Omental fat pad (tissue), 4 donors: ENCODE data around the gene CD276. TPM values are rescaled to one million over a fixed set of nuclear protein-coding genes. Genes with fewer than 3 reads are reported as not detected.

Experiments used
- ATAC-seq: fragments of 150-250 bp; one replicate; pipeline ENCODE4 v1.9.1; 2016; ENCODE audit warnings: mild to moderate bottlenecking, moderate library complexity; ENCODE audit not compliant: low FRiP score
- DNase-seq: peaks from one replicate; pipeline ENCODE4 v3.0.0-alpha.2; 2019; ENCODE audit warnings: low spot score
- CTCF ChIP-seq, 3 donors: fragments of 450-650 bp; IDR thresholded peaks; one replicate each; pipeline ENCODE4 v1.5.1; 2016 to 2017; ENCODE audit warnings: antibody characterized with exemption in 3 of 3, mild to moderate bottlenecking in 3 of 3, moderate library complexity in 2 of 3
- total RNA-seq, 4 donors: library from RNA; depleted of rRNA; stranded (reverse); fragments of >200 nt; gene quantifications; one replicate each; pipeline ENCODE4 v1.1.0, GENCODE V29; 2016

CD276 gene
- total RNA-seq, 4 donors from 2014 or later = 23.2 to 103 (median 39.3) TPM

GRCh38 chr15:73714695-73715301 is 30.6 kb downstream of the CD276 start:
- ATAC-seq = no peak
- no peak for TF ChIP-seq CTCF (IDR thresholded peaks at IDR 0.05)
- no peak for DNase-seq

GRCh38 chr15:73715417-73715816 is 31.2 kb downstream of the CD276 start:
- no peak for DNase-seq
- TF ChIP-seq CTCF (IDR thresholded peaks at IDR 0.05) = no peak
- no peak for ATAC-seq

DNA sequence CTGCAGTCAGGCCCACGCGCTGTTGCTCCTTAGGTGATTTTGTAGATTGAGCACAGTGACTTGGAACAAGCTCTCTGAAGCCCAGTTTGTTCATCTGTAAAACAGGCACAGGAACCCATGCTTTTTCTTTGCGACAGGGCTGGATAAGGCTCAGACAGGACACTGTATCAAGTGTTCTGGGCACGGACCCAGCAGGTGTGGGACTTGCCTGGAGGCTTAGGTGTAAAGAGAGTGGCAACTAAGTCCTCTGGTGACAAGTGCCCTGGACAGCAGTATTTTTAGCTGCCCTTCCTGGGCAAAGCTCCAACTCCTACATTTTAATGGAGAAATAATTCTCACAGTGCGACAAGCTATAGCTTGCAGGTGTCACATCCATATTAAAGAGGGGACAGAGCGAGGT is 32.2 kb downstream of the CD276 start:
- TF ChIP-seq CTCF (IDR thresholded peaks at IDR 0.05) = no peak
- ATAC-seq (no peak), DNase-seq (no peak)

DNA sequence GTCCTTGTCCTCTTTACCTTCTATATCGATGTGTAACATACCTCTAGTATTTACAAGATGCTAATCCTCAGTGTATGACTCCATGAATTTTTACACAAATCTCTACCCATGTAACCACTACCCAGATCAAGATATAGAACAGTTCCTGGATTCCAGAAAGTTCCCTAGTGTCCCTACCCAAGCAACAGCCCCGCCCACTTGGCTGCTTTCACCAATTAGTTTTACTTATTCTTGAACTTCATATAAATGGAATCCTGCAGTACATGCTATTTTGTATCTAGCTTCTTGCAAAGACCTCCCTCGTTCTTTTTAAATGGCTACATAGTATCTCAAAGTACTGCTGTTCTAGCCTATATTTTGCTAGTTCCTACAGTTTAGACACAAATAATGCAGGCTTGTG is 33.0 kb downstream of the CD276 start:
- ATAC-seq = no peak
- TF ChIP-seq CTCF (IDR thresholded peaks at IDR 0.05) = no peak
- no peak for DNase-seq

DNA sequence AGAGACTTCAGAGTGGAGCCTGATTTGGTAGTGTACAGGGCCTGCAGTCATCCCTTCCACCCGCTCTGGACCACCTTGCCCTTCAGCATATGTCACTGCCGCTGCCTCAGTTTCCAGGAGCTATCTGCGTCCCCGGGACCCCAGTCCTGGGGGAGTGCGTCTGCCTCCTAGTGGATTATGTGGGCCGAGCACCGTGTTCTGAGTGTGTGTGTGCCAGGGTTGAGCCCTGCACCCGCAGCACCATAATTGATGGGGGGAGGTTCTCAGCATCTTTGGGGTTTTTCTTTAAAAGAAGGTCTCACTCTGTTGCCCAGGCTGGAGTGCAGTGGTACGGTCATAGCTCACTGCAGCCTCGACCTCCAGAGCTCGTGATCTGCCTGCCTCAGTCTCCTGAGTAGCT is 33.6 kb downstream of the CD276 start:
- TF ChIP-seq CTCF (IDR thresholded peaks at IDR 0.05) = no peak
- DNase-seq (no peak), ATAC-seq (no peak)

DNA sequence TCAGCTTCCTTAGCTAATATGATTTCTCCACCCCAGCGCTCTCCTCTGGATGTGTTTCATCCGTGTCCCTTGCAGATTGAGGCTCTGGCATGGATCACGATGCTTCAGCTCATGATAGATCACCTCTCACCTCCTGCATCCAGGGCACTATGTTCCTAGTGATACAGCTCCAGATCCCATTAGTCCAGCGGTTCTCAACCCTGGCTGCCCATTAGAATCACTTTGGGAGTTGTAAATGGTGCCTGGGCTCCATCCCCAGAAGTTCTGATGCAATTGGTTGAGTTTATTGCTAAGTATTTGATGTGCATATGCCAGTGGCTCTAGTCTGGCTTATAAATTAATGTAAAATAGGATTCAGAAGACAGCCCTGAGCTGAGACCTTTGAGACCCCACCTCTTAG is 34.5 kb downstream of the CD276 start:
- no peak for TF ChIP-seq CTCF (IDR thresholded peaks at IDR 0.05)
- ATAC-seq (no peak), DNase-seq (no peak)

- no peak for ATAC-seq
- TF ChIP-seq CTCF (IDR thresholded peaks at IDR 0.05) = no peak
- no peak for DNase-seq
Measured at GRCh38 chr15:73722425-73722824, 38.2 kb downstream of the CD276 start.
